ENCODE data around the gene NT5C. TPM values are rescaled to one million over a fixed set of nuclear protein-coding genes. Genes with fewer than 3 reads are reported as not detected.

The NT5C gene
- total RNA-seq, 1 experiment from 2014 or later = 136 TPM

DNA sequence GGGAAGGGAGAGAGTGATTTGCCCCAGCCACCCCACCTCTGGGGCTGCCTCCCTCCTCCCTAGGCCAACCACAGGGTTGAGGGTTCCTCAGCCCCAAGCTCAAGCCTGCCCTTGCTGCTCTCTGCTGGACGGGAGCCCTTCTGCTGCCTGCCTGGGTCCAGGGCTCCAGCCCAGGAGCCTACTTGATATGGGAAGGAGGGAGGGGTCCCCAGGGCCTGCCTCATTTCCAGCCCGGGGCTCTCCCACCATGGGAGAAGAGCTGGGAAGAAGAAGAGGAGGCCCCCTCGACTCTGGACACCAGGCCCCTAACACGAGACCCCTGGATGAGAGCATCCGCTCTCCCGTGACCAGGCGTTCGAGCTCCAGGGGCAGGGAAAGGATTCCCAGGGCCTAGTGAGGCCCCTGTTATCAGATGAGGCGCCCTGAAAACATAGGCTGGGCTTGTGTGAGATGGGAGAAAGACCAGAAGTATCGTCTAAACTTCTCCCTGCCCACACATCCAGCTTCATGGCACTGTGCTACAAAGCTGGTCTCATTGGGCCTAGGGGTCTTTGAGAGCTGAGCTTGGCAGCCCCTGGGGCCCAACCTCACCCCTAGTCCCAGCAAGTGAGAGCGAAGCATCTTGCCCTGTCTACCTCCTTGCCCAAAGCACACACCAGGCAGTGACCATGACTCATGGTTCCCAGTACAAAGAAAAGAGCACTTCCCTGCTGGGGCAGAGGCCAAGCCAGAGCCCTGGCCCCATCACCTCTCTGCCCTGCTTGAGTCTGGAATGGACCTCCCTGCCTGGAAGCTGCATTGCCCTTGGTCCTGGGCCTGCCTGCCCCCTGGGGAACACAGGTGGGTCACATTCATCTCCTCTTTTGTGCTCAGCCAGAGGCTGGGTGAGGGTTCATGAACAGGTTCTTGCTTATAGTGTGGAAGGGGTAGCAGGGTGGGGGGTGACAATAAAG is 42.8 kb downstream of the NT5C start:
- Histone ChIP-seq H3K4me1 (replicated peaks) (peaks cover 29% of the 10 kb centered on the region), H3K27ac (no peak overlapping the region), H3K4me3 (peak overlapping the region; percentile 38; the same call in 1 of the 2 replicates), H3K36me3 (no peaks in the 10 kb centered on the region), H3K9me3 (replicated peaks) (no peaks in the 10 kb centered on the region), H3K27me3 (replicated peaks) (no peaks in the 10 kb centered on the region)
- DNase-seq (ENCODE audit: low read depth in 1 of 2, low spot score in 2 of 2) = peak in 1 of 2 experiments; percentile 46

DNA sequence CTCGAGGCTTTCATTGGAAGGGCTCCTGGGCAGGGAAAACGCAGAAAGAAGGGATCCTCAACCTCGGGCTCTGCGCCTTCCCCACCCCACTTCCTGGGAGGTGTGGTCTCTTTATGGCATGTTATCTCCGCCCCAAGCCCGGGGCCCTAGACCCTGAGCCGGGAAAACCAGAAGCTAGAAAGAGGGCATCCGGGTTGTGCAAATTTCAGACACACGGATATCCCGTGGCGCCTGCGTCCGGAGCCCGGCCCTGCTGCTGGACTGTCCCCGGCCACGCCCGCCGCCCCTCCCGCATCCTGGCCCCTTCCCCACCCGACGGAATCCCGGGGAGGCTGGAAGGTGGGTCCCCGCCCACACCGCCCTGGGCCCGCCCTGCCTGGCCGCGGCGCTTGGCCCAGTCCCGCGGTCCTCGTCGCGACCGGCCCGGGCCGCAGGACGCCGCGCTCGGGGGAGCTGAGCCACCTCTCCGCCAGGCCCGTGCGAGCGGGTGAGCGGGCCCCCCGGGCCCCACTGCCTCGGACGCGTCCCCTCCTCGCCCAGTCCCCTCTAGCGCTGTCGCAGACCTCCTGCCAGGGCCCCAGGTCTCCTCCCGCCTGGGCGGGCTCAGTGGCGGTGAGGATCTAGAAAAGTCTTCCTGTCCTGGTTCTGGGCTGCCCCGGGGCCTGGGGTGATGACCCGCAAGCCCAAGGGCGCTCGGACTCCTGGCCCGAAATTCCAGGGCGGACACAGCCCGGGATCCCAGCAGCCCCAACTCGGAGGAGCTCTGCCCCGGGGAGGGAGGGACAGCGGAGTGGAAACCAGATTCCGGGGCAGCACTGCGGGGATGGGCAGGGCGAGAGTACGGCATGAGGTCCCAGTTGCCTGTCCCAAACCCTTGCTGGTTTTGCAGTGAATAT is 43.7 kb downstream of the NT5C start, which contains the start of gene SLC16A5:
Gene SLC16A5, plus strand, starts transcription at position 397 of the 896 bp plus-strand sequence. CDS start 5,683 bp downstream, outside the sequence.
- no peaks in the 10 kb centered on the region for H3K27me3 ChIP-seq (replicated peaks)
- H3K36me3 ChIP-seq = no peaks in the 10 kb centered on the region
- peaks cover 29% of the 10 kb centered on the region for H3K4me1 ChIP-seq (replicated peaks)
- DNase-seq (ENCODE audit: low read depth in 1 of 2, low spot score in 2 of 2) = peak; percentile 50 to 83
- H3K4me3 ChIP-seq = peak within 1 kb of the TSS; percentile 38
- no peaks in the 10 kb centered on the region for H3K9me3 ChIP-seq (replicated peaks)
- peak within 1 kb of the TSS; percentile 41 for H3K27ac ChIP-seq

- Histone ChIP-seq H3K27me3 (replicated peaks) (no peaks in the 10 kb centered on the region), H3K27ac (peak overlapping the region; percentile 41), H3K9me3 (replicated peaks) (no peaks in the 10 kb centered on the region), H3K4me3 (peak overlapping the region; percentile 38), H3K4me1 (replicated peaks) (peaks cover 29% of the 10 kb centered on the region), H3K36me3 (no peaks in the 10 kb centered on the region)
- DNase-seq (ENCODE audit: low read depth in 1 of 2, low spot score in 2 of 2) = no peak
Observed at GRCh38 chr17:75087182-75087557, 44.4 kb downstream of the NT5C start.

DNA sequence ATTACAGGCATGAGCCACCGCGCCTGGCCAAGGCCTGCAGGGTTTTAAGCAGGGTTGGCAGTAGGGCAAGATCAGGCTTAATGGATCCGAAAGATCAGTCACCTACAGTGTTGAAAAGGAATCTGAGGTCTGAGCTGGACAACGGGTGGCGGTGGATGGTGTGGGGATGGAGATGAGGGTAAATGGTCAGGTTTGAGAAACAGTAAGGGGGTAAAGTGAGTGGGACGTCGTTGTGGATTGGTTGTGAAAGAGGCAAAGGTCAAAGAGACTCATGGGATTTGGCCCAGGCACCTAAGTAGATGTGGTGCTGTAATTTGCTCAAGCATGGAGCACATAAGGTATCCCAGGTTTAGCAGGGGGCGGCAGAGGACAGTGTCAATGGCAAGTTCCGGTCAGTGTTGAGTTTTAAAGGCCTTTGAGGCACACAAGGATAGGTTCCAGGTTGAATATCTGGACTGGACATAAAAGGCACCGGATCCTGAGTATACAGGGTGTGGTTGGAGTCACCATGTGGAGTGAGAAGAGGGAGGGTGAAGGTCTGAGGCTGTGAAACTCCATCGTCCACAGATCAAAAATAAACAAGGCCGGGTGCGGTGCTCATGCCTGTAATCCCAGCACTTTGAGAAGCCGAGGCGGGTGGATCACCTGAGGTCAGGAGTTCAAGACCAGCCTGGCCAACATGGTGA is 44.9 kb downstream of the NT5C start:
- H3K4me3 ChIP-seq = no peak overlapping the region
- peaks cover 29% of the 10 kb centered on the region for H3K4me1 ChIP-seq (replicated peaks)
- no peaks in the 10 kb centered on the region for H3K27me3 ChIP-seq (replicated peaks)
- DNase-seq (ENCODE audit: low read depth in 1 of 2, low spot score in 2 of 2) = no peak
- no peaks in the 10 kb centered on the region for H3K36me3 ChIP-seq
- H3K27ac ChIP-seq = no peak overlapping the region
- H3K9me3 ChIP-seq (replicated peaks) = no peaks in the 10 kb centered on the region

DNA sequence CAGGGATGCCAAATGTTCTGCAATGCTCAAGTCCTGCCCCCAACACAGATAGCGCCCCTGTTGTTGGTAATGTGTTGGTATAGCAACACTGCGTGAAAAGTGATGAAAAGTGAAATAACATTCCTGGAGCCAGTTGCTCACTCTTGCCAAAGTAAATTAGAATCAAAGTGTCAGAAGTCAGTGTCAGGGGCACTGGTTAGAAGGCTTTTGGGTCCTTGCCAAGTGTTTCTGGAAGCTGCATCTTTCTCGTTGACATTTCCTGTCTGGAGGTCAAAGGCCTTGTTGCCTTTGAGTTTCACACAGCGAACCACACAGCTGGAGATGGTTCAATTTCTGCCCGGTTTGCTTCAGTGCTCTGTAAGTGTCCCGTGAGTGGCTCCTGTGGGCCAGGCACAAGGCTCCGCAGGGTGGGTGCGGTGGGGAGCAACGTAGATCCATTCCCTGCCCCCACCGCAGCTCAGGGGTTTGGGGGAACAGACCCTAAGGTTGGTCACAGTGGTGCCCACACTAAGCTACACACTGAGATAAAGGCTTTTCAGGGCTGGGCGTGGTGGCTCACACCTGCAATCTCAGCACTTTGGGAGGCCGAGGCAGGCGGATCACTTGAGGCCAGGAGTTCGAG is 47.4 kb downstream of the NT5C start:
- no peaks in the 10 kb centered on the region for H3K9me3 ChIP-seq (replicated peaks)
- H3K27ac ChIP-seq = no peak overlapping the region
- no peaks in the 10 kb centered on the region for H3K27me3 ChIP-seq (replicated peaks)
- no peak overlapping the region for H3K4me3 ChIP-seq
- no peaks in the 10 kb centered on the region for H3K36me3 ChIP-seq
- peaks cover 38% of the 10 kb centered on the region for H3K4me1 ChIP-seq (replicated peaks)
- DNase-seq (ENCODE audit: low read depth in 1 of 2, low spot score in 2 of 2) = no peak

DNA sequence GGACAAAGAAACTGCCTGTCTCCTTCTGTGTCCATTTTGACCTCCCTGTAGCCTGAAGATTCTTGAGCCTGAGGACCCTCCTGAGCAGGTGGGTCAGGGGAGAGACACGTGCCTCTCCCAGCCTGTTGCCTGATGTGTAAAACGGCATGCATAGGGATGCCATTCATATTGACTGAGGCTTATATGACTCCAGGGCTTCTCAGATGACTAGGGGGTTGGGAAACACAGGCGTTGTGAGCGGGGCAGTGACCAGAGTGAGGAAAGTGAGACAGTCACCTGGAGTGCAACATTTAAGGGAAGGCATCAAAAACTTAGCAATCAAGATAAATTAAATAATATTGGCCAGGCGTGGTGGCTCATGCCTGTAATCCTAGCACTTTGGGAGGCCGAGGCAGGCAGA is 48.9 kb downstream of the NT5C start:
- Histone ChIP-seq H3K4me3 (no peak overlapping the region), H3K36me3 (no peaks in the 10 kb centered on the region), H3K4me1 (replicated peaks) (peaks cover 38% of the 10 kb centered on the region), H3K27me3 (replicated peaks) (no peaks in the 10 kb centered on the region), H3K9me3 (replicated peaks) (no peaks in the 10 kb centered on the region), H3K27ac (no peak overlapping the region)
- no peak for DNase-seq (ENCODE audit: low read depth in 1 of 2, low spot score in 2 of 2)

GRCh38 chr17:75081611-75082540 is 49.7 kb downstream of the NT5C start:
- no peak overlapping the region for H3K4me3 ChIP-seq
- DNase-seq (ENCODE audit: low read depth in 1 of 2, low spot score in 2 of 2) = no peak
- no peaks in the 10 kb centered on the region for H3K9me3 ChIP-seq (replicated peaks)
- H3K27me3 ChIP-seq (replicated peaks) = no peaks in the 10 kb centered on the region
- no peaks in the 10 kb centered on the region for H3K36me3 ChIP-seq
- no peak overlapping the region for H3K27ac ChIP-seq
- peaks cover 30% of the 10 kb centered on the region for H3K4me1 ChIP-seq (replicated peaks)

Other genes with a start within 250 kb of the NT5C start
- gene FADS6, start 238.1 kb downstream of the NT5C start, total RNA-seq (2014; rRNA removed; shearing (Covaris generic)) = not detected in 2 replicates
- gene USH1G, start 208.5 kb downstream of the NT5C start, total RNA-seq (2014; rRNA removed; shearing (Covaris generic)) = not detected in 2 replicates
- not detected in 2 replicates for gene OTOP2, start 207.5 kb downstream of the NT5C start, total RNA-seq (2014; rRNA removed; shearing (Covaris generic))
- gene OTOP3, start 195.8 kb downstream of the NT5C start, total RNA-seq (2014; rRNA removed; shearing (Covaris generic)) = not detected in 2 replicates
- 0.16 TPM in 1 of 2 replicates, not detected in the other for gene HID1, start 159.0 kb downstream of the NT5C start, total RNA-seq (2014; rRNA removed; shearing (Covaris generic))
- 9.6 and 14.7 TPM in 2 replicates for gene CDR2L, start 144.1 kb downstream of the NT5C start, total RNA-seq (2014; rRNA removed; shearing (Covaris generic))
- gene MRPL58, start 119.1 kb downstream of the NT5C start, total RNA-seq (2014; rRNA removed; shearing (Covaris generic)) = 154 and 186 TPM in 2 replicates
- gene ATP5PD, start 84.8 kb downstream of the NT5C start, total RNA-seq (2014; rRNA removed; shearing (Covaris generic)) = 601 and 1,079 TPM in 2 replicates
- 24.4 and 28.6 TPM in 2 replicates for gene KCTD2, start 84.5 kb downstream of the NT5C start, total RNA-seq (2014; rRNA removed; shearing (Covaris generic))
- 0.50 and 0.71 TPM in 2 replicates for gene SLC16A5, start 43.8 kb downstream of the NT5C start, total RNA-seq (2014; rRNA removed; shearing (Covaris generic))
- gene ARMC7, start 21.8 kb downstream of the NT5C start, total RNA-seq (2014; rRNA removed; shearing (Covaris generic)) = 5.3 and 6.6 TPM in 2 replicates
- 340 and 870 TPM in 2 replicates for gene JPT1, start 22.8 kb upstream of the NT5C start, total RNA-seq (2014; rRNA removed; shearing (Covaris generic))
- 177 and 212 TPM in 2 replicates for gene SUMO2, start 51.2 kb upstream of the NT5C start, total RNA-seq (2014; rRNA removed; shearing (Covaris generic))
- gene NUP85, start 73.9 kb upstream of the NT5C start, total RNA-seq (2014; rRNA removed; shearing (Covaris generic)) = 75.1 and 110 TPM in 2 replicates
- 13.1 and 13.8 TPM in 2 replicates for gene GGA3, start 129.9 kb upstream of the NT5C start, total RNA-seq (2014; rRNA removed; shearing (Covaris generic))
- gene MRPS7, start 130.1 kb upstream of the NT5C start, total RNA-seq (2014; rRNA removed; shearing (Covaris generic)) = 91.5 and 113 TPM in 2 replicates
- 8.5 and 10.7 TPM in 2 replicates for gene MIF4GD, start 139.5 kb upstream of the NT5C start, total RNA-seq (2014; rRNA removed; shearing (Covaris generic))
- gene SLC25A19, start 157.7 kb upstream of the NT5C start, total RNA-seq (2014; rRNA removed; shearing (Covaris generic)) = 8.5 and 21.7 TPM in 2 replicates

All from SJSA1 (cell line).